IPS-NIHi7 (cell line): ENCODE data around the gene PCDHB2.
A peak's percentile ranks its signal among the peaks of the same experiment; 100 is the strongest.
"Not testable (repeated sequence)": the region's sequence is repeated elsewhere in the genome, so short reads cannot be mapped to it uniquely, and the experiment has no call there.

Experiments used
- DNase-seq: peaks from one replicate; pipeline ENCODE4 v3.0.0; 2012; ENCODE audit warnings: mixed read lengths; ENCODE audit errors: extremely low spot score

Gene PCDHB2

GRCh38 chr5:141094481-141095262 lies at the start of gene PCDHB2:
TSS of gene PCDHB2 (plus strand) at chr5:141094615. CDS start at chr5:141094791, 176 bp downstream.
- DNase-seq = peak; percentile 83

- DNase-seq = peak; percentile 46
Observed at GRCh38 chr5:141050622-141051520, 43.5 kb upstream of the PCDHB2 start, which contains the start of gene PCDHB1. TSS of gene PCDHB1 (plus strand) at chr5:141051374. CDS start at chr5:141051471, 97 bp downstream.

- DNase-seq = peak; percentile 42
Observed at GRCh38 chr5:141051521-141051866, 42.9 kb upstream of the PCDHB2 start.

GRCh38 chr5:141077826-141078225 lies 16.6 kb upstream of the PCDHB2 start:
- DNase-seq = no peak

GRCh38 chr5:141082228-141082627 lies 12.2 kb upstream of the PCDHB2 start:
- DNase-seq = no peak

- peak; percentile 53 for DNase-seq
Observed at GRCh38 chr5:141084487-141084989, 9.9 kb upstream of the PCDHB2 start.

- no peak for DNase-seq
Observed at GRCh38 chr5:141095263-141095641, 837 bp downstream of the PCDHB2 start.

GRCh38 chr5:141096181-141096580 lies 1.8 kb downstream of the PCDHB2 start:
- DNase-seq = not testable (repeated sequence)

GRCh38 chr5:141096586-141096985 lies 2.2 kb downstream of the PCDHB2 start:
- DNase-seq = not testable (repeated sequence)

GRCh38 chr5:141100243-141100805 lies 5.9 kb downstream of the PCDHB2 start, which contains the start of gene PCDHB3:
TSS of gene PCDHB3 (plus strand) at chr5:141100473. CDS start at chr5:141100650, 177 bp downstream.
- peak; percentile 61 for DNase-seq

GRCh38 chr5:141101059-141101458 lies 6.6 kb downstream of the PCDHB2 start:
- DNase-seq = no peak

GRCh38 chr5:141102070-141102469 lies 7.7 kb downstream of the PCDHB2 start:
- not testable (repeated sequence) for DNase-seq

- not testable (repeated sequence) for DNase-seq
Observed at GRCh38 chr5:141102471-141102870, 8.1 kb downstream of the PCDHB2 start.

- DNase-seq = no peak
Observed at GRCh38 chr5:141105350-141105749, 10.9 kb downstream of the PCDHB2 start.

- DNase-seq = no peak
Observed at GRCh38 chr5:141119250-141119649, 24.8 kb downstream of the PCDHB2 start.

GRCh38 chr5:141121563-141121962 lies 27.1 kb downstream of the PCDHB2 start, which contains the start of gene PCDHB4:
TSS of gene PCDHB4 (plus strand) at chr5:141121818. CDS start at chr5:141121999, 181 bp downstream.
- DNase-seq = peak; percentile 34

- no peak for DNase-seq
Observed at GRCh38 chr5:141121985-141122384, 27.6 kb downstream of the PCDHB2 start.

- DNase-seq = not testable (repeated sequence)
Observed at GRCh38 chr5:141123396-141124135, 29.2 kb downstream of the PCDHB2 start.

GRCh38 chr5:141127305-141127704 lies 32.9 kb downstream of the PCDHB2 start:
- DNase-seq = peak; percentile 22

GRCh38 chr5:141135030-141135717 lies 40.8 kb downstream of the PCDHB2 start, which contains the start of gene PCDHB5:
TSS of gene PCDHB5 (plus strand) at chr5:141135206. CDS start at chr5:141135435, 229 bp downstream.
- peak; percentile 67 for DNase-seq
